ENCODE measurements around the gene PPP1R12B.

PPP1R12B gene, protein sequence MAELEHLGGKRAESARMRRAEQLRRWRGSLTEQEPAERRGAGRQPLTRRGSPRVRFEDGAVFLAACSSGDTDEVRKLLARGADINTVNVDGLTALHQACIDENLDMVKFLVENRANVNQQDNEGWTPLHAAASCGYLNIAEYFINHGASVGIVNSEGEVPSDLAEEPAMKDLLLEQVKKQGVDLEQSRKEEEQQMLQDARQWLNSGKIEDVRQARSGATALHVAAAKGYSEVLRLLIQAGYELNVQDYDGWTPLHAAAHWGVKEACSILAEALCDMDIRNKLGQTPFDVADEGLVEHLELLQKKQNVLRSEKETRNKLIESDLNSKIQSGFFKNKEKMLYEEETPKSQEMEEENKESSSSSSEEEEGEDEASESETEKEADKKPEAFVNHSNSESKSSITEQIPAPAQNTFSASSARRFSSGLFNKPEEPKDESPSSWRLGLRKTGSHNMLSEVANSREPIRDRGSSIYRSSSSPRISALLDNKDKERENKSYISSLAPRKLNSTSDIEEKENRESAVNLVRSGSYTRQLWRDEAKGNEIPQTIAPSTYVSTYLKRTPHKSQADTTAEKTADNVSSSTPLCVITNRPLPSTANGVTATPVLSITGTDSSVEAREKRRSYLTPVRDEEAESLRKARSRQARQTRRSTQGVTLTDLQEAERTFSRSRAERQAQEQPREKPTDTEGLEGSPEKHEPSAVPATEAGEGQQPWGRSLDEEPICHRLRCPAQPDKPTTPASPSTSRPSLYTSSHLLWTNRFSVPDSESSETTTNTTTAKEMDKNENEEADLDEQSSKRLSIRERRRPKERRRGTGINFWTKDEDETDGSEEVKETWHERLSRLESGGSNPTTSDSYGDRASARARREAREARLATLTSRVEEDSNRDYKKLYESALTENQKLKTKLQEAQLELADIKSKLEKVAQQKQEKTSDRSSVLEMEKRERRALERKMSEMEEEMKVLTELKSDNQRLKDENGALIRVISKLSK

DNA sequence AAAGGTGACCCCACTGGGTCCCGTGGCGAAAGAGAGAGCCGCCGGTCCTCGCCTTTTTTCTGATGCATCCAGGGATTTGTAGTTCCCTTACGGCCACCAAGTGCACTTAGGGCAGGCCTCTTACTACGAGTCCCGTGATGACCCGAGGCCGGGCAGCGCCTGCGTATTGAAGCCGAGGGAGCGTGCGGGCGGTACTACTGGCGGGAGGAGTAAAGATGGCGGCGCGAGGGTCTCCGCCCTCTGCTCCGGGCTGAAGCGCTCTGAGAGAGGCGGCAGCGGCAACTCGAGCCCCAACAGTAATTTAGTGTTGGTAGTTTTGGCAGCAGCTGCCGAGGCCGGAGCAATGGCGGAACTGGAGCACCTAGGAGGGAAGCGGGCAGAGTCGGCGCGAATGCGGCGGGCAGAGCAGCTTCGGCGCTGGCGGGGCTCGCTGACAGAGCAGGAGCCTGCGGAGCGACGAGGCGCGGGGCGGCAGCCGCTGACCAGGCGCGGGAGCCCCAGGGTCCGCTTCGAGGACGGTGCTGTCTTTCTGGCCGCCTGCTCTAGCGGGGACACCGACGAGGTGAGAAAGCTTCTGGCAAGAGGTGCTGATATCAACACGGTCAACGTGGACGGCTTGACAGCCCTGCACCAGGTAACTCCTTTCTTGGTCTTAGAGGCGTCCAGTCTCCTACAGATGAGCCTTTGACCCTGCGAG, at the start of gene PPP1R12B:
PPP1R12B (plus strand) TSS at position 191 of the 697 bp plus-strand sequence; CDS start at position 344, 153 bp downstream.
- peak; percentile 99 for DNase-seq (ENCODE audit: low spot score)

DNA sequence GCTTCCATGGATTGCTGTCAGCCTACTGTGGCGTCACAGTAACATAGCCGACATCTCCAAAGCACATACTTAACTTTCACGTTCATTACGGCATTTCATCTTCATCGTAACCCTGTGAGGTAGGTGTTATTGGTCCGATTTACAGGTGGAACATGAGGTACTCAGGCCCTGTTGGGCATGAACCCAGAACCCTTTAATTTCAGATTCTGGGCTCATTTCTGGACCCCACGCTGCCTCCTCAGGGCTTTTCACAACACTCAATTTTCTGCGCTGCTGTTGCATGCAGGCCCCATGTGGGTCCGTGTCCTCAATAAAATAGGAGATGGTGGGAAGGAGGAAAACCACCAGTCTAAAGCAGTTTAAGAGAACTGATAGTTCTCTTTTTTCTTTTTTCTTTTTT, 46.3 kb upstream of the PPP1R12B start:
- no peak for DNase-seq (ENCODE audit: low spot score)

DNA sequence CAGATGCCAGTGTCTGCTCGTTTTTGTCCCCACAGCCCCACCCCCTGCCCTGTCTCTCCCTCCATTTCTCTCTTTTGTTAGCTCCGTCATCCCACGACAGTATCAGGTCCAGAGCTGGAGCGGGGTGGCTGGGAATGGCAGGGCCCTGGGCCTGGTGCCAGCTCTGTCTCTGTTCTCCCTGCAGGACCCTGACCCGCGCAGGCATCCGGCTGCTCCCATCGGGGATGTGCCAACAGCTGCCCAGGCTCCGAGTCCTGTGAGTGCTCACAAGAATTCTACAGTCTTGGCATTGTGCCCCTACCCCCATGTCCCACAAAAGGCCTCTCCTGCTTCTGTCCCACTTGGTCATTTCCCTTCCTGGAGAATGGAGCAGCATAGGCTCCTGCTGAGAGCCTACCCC, 44.1 kb upstream of the PPP1R12B start:
- no peak for DNase-seq (ENCODE audit: low spot score)

DNA sequence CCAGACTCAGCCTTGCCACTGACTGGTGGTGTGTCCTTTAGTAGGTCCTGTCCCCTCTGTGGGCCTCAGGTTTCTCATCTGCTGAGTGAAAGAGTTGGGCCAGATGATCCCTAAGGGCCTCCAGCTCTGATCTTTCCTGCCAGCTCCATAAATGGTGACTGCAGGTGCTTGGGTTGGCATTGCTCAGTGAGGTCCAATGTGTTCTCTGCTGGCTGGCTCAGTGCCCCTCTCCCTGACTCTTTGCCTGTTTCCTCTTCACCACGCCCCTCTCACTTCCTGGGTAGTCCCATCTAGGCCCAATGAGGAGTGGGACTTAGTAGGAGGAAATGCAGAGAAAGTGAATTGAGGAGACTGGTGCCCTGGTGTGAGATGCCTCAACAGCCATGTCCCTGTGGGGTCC, 43.3 kb upstream of the PPP1R12B start:
- DNase-seq (ENCODE audit: low spot score): no peak

DNA sequence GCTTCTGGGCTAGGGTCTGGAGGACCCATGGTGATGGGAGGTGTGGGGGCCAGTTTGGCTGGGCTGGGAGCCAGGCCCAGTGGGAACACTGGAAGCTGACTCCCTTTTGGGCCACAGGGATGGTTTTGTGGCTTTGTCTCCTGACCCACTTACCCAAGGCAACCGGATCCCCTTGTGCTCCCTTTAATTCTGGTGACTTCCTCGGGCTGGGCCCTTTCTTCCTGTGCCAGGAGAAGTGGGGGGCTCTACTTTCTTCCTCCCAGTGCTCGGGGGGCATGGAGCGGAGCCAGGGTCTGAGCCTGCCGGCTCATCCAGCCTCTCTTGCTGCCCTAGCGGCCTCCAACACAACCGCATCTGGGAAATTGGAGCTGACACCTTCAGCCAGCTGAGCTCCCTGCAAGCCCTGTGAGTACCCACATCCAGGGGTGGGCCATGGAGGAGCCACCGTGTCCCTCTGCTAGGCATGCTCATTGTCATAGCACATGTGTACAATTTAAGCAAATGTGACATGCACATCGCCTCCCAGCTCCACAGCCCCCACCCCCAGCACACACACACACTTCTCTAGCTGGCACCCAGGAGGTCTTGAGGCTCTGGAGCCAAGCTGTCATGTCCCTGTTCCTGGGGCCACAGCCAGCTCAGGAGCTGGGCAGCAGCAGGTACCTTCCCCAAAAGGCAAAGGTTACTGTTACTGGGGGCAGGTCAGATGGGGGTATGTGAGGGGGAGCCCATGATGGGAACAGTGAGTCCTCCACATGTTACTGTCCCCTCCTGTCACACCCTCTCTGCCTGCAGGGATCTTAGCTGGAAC, 41.8 kb upstream of the PPP1R12B start:
- DNase-seq (ENCODE audit: low spot score): no peak

DNA sequence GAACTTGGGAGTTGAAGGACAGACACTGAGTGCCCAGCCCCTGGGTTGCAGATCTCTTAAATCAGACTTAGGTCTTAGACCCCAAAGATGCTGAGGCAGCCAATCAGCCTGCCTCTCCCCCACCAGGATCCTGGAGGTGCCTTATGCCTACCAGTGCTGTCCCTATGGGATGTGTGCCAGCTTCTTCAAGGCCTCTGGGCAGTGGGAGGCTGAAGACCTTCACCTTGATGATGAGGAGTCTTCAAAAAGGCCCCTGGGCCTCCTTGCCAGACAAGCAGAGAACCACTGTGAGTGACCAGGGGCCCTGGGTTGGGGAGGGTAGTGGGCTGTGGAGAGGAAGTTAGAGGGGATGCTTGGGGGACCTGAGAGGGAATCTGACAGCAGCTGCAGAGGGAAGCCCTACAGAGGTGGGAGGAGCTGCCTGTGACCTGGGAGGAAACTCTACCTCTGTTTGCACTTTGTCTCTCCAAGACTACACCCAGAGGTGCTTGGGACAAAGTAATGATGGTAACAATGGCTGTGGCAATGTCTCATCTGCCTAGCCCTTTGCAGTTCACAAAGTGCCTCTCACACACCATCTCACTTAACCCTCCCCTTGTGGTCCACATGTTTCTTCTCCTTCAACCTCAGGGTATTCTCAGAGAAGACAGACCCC, 38.3 kb upstream of the PPP1R12B start:
- no peak for DNase-seq (ENCODE audit: low spot score)

DNA sequence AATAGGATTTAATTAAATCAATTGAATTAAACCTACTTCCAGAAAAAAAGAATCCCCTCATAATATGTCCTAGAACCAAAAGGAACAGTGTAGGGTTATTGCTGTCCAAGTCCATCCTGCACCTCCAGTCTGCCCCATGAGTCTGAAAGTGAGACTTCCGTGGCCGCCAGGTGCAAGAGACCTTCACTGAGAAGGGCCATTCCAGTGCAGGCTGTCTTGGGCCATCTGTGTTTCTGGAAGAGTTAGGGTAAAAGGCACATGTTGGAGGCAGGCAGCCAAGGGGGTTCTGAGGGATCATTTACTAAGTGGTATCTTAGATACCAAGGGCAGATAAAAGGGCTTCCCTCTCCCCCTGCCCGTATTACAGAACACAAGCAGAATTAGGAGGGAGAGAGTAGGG, 37.8 kb upstream of the PPP1R12B start:
- no peak for DNase-seq (ENCODE audit: low spot score)

DNA sequence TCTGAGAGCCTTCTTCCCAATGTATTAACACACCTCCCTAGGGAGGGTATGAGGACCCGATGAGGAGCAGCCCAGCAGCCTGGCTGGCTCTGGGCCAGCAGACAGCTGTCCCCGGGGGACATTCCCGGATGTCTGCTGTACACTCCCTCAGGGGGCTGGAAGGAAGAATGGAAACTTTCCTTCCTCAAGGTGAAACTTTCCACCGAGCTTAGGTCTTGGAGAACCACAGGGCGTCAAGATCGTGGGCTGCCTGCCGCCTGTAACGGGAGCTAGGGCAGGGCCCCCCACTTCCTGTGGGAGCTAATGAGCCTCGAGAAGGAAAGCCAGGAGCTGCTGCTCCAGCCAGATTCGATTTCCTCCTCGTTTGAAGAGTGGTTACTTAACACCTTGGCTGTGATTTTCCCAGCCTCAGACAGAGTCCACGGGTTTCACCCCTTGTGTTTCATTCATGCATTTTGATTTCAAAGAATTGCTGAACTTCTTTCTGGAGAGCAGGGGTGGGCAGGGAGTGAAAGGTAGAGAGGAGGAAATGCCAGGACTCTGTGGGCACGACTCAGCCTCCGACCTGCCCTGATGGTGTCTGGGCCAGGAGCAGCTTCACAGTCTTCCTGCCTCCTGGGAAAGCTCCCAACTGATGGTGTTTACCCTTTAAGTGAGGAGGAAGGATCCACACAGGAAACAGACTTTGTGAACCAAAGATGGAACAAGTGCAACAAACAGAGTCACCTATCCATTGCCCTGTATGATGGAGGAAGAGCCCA, 36.4 kb upstream of the PPP1R12B start:
- DNase-seq (ENCODE audit: low spot score): no peak

DNA sequence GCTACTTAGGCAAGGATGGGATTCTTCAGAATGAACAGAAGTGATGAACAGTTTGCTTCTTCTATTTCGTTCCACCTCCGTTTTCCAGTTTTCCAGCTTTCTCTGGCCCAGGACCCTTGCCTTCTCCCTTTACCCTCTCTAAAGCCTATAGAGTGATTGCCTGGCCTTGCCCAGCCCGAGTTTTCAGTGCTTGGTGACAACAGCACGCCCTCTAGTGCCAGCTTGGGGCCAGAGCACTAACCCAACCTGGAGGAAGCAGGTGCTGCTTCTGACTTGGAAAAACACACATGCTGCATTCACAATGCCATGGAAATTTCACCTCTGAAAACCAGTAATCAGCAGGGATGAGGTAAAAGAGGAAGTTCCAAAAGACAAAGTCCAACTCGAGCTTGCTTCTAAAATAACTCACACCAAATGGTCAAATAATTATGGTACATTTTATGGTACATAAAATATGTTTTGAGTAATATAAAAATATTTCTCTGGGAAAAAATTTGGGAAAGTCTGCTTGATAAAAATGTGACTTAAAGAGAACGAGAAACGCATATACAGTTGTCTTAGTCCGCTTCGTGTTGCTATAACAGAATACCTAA, 32.8 kb upstream of the PPP1R12B start:
- peak; percentile 67 for DNase-seq (ENCODE audit: low spot score)

DNA sequence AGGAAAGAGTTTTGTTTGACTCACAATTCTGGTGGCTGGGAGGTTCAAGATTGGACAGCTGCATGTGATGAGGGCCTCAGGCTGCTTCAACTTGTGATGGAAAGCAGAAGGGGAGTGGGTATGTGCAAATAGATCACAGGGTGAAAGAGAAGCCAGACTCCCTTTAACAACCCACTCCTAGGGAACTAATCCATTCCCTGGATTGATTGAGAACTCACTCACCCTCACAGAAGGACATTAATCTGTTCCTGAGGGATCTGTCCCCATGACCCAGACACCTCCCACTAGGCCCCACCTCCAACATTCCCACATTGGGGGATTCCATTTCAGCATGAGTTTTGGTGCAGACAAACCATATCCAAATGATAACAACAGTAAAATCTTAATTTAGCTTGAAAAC, 32.3 kb upstream of the PPP1R12B start:
- DNase-seq (ENCODE audit: low spot score): no peak

DNA sequence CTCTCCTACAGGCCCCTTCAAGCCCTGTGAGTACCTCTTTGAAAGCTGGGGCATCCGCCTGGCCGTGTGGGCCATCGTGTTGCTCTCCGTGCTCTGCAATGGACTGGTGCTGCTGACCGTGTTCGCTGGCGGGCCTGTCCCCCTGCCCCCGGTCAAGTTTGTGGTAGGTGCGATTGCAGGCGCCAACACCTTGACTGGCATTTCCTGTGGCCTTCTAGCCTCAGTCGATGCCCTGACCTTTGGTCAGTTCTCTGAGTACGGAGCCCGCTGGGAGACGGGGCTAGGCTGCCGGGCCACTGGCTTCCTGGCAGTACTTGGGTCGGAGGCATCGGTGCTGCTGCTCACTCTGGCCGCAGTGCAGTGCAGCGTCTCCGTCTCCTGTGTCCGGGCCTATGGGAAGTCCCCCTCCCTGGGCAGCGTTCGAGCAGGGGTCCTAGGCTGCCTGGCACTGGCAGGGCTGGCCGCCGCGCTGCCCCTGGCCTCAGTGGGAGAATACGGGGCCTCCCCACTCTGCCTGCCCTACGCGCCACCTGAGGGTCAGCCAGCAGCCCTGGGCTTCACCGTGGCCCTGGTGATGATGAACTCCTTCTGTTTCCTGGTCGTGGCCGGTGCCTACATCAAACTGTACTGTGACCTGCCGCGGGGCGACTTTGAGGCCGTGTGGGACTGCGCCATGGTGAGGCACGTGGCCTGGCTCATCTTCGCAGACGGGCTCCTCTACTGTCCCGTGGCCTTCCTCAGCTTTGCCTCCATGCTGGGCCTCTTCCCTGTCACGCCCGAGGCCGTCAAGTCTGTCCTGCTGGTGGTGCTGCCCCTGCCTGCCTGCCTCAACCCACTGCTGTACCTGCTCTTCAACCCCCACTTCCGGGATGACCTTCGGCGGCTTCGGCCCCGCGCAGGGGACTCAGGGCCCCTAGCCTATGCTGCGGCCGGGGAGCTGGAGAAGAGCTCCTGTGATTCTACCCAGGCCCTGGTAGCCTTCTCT, 30.3 kb upstream of the PPP1R12B start:
- no peak for DNase-seq (ENCODE audit: low spot score)

DNA sequence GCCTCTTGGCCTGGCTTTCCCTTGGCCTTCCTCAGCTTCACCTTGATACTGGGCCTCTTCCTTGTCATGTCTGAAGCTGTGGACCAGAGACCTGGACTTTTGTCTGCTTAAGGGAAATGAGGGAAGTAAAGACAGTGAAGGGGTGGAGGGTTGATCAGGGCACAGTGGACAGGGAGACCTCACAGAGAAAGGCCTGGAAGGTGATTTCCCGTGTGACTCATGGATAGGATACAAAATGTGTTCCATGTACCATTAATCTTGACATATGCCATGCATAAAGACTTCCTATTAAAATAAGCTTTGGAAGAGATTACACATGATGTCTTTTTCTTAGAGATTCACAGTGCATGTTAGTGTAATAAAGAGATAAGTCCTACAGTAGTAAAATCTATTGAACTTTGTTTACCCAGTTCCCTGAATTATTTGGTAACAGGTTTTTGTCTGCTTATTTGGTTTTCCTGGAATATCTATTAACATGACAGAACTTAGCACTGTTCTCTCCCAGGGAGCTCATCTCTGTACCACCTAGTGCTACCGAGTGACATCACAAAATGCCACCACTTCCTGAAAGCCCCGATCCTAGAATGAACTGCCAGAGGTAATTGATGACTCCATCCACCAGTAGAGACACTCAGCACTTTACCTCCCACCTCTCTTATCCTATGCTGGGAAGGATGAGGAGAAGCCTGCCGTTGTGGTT, 29.0 kb upstream of the PPP1R12B start:
- no peak for DNase-seq (ENCODE audit: low spot score)

DNA sequence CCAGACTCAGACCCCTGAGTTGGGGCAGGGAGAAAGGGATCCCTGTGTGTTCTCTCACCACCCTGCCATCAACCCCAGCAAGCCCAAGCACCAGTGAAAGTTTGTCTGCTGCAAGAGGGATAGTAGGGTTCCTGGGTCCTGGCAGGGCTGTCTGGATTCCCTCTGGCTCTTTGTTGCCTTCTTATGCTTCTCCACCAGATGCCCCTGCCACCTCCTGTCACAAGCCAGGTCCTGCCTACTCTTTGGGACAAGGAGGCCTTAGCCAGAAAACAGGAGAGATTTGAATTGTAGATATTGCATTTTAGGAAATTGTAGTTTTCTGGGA, 28.5 kb upstream of the PPP1R12B start:
- DNase-seq (ENCODE audit: low spot score): no peak

DNA sequence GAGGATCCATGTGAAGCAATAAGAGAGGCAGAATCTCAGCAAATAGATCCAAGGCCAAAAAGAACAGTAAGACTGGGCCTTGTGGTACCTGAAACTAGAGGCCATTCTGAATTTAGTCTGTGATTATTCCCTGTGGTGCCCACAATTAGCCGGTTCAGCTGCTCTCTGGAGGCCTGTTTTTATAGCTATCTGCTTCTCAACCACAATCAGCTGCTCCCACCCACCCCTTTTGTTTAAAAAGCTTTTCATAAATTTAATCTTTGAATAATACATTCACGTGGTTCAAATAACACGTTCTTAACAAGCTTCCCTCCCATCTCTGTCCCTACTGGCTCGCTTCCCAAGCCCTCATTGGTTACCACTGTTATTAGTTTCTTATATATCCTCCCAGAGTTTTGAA, 24.8 kb upstream of the PPP1R12B start:
- DNase-seq (ENCODE audit: low spot score): no peak

DNA sequence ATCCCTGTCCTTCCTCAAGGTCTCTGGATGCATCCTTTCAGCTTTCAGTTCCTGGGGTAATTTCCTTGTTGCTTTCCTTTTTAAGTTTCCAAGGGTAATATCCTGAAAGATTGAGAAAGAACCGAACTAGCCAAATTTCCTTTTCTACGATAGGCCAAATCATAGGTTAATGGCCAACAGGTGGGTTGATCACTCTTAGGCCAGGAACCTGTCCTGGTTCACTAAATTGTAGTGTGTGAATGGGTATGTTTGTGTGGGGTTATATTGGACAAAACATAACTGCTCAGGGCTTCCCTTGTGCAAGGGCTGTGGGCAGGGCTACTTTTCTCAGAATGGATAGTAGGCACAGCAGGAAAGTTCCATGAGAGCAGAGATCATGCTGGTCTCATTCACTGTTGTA, 23.9 kb upstream of the PPP1R12B start:
- no peak for DNase-seq (ENCODE audit: low spot score)

DNA sequence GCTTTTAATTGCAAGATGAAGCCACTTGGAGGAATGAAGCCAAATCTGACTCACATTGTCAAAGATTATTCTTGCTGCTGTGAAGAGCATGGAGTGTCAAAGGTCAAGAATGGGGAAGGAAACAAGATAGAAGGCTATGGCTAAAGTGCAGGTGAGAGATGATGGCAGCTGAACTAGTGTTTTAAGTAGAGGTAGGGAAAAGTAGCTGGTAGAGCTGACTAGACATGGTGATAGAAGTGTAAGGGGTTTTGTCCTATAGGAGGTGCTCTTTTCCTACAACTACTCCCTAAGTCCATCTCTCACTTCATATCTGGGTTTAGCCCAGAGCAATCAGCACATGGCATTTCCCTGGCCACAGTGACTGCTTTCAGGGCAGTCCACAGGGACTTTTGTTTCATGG, 18.6 kb upstream of the PPP1R12B start:
- peak; percentile 22 for DNase-seq (ENCODE audit: low spot score)

DNA sequence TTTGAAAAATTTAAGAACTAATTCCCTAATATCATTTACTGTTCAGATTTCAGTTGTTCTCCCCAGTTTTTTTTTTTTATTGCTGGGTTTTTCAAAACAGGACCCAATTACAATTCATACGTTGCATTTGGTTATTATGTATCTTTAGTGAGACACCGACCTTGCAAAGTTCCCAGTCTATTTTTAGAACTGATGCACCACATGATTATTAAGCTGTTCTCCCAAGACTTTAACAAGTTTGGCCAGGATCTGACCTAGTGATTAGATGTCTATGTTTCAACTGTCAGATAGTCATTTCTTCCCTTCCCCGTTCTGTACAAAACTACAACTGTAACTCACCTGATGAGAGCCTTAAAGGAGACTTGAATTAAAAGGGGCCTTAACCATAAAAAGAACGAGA, 14.6 kb upstream of the PPP1R12B start:
- no peak for DNase-seq (ENCODE audit: low spot score)

Data from SW480 (cell line).